GM13977 (cell line): ENCODE measurements around the gene HTRA1.

Experiments
- DNase-seq: peaks from one replicate; pipeline ENCODE4 v3.0.0; 2012; ENCODE audit warnings: low spot score
- CTCF ChIP-seq: IDR thresholded peaks from 2 replicates; pipeline ENCODE4 v1.5.1; 2012; ENCODE audit warnings: mild to moderate bottlenecking, control low read depth; ENCODE audit not compliant: insufficient read depth; ENCODE audit errors: extremely low read depth, missing control alignments
- in situ Hi-C: fragments of 300-500 bp; cut with MboI; formaldehyde crosslinking; loops from one replicate; pipeline ENCODE4 v1.12.0; 2022; ENCODE audit warnings: low sequenced_read_pairs, low pct_unique_long_range_greater_than_20kb, mixed read lengths, inconsistent platforms; ENCODE audit not compliant: unreplicated experiment

Gene HTRA1

GRCh38 chr10:122515022-122515424 is 53.7 kb downstream of the HTRA1 start:
- no peak for DNase-seq
- in situ Hi-C loops: no loop called here
- no peak for TF ChIP-seq CTCF

GRCh38 chr10:122515588-122516231 is 54.4 kb downstream of the HTRA1 start:
- in situ Hi-C loops: no loop called here
- no peak for TF ChIP-seq CTCF
- DNase-seq: peak; percentile 42

- DNase-seq: no peak
- in situ Hi-C loops: no loop called here
- TF ChIP-seq CTCF: no peak
Observed at GRCh38 chr10:122516734-122517133, 55.4 kb downstream of the HTRA1 start.

GRCh38 chr10:122519144-122519543 is 57.8 kb downstream of the HTRA1 start:
- in situ Hi-C loops: no loop called here
- DNase-seq: no peak
- no peak for TF ChIP-seq CTCF

- in situ Hi-C loops: no loop called here
- DNase-seq: no peak
- TF ChIP-seq CTCF: no peak
Observed at GRCh38 chr10:122519873-122520272, 58.5 kb downstream of the HTRA1 start.

- in situ Hi-C loops: no loop called here
- no peak for DNase-seq
- no peak for TF ChIP-seq CTCF
Observed at GRCh38 chr10:122521011-122521410, 59.7 kb downstream of the HTRA1 start.
